GM21619 (cell line): ENCODE results near the gene GTF2I.
"Not testable (repeated sequence)": the region's sequence is repeated elsewhere in the genome, so short reads cannot be mapped to it uniquely, and the experiment has no call there.

Source experiments
- ATAC-seq: cut with Tn5 transposase; IDR thresholded peaks from one replicate; pipeline ENCODE4 v1.9.1; 2021; ENCODE audit not compliant: unreplicated experiment

Gene GTF2I

DNA sequence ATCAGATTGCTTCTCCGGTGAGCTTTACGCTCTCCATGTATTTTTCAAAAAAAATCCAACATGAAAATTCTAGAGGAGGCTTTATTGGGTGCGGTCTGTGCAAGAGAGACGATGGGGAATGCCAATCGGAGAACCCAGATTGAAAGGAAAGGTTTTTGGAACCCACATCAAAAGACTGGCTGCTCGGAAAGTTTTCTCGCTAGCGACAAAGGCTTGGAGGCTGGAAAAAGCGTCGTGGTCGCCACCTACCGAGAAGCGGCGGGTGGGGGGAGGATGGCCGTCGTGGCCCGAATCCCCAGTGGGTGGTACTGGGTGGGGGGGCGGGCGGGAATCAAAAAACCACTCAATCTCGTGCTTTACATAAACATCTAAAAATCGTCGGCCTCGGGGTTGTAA, 1.1 kb upstream of the GTF2I start:
- ATAC-seq = no peak

DNA sequence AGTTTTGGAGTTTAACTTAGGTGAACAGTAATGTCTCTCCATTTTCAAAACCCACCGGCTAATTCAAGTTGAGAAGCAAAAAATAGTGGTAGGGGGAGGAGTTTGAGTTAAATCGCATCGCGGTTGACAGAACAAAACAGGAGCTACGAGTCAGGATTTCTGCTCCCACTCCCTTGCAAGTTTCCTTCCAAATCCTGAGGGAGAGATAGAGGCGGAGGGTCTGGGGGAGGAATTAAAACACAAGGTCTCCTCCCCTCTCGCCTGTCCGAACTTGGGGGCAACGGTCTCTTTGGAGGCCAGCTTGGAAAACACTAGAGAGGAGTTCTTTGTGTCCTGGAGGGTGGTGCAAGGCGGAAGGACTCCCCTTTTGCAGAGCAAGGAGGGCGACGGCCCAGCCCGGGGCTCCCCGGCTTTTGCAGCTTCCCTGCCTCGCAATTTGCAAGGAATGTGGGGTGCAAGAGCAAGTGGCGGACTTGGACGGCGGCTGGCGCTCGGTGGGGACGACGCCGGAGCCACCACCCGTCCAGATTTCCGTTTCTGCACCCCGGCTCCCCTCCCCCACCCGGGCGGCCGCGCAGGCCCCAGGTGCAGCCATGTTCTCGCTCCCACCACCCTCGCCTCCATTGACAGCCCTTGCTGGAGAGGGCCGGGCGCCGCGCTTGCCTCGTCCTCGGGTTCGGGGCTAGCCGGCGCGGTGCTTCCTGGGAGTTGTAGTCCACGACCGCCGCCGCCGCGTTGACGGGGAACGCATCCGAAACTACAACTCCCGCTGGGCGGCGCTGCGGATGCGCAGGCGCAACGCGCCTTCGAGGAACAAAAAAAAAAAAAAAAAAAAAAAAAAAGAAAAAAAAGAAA, 454 bp upstream of the GTF2I start:
- ATAC-seq = peak; percentile 56

GRCh38 chr7:74658178-74659004, 873 bp downstream of the GTF2I start:
- ATAC-seq = peak; percentile 35

DNA sequence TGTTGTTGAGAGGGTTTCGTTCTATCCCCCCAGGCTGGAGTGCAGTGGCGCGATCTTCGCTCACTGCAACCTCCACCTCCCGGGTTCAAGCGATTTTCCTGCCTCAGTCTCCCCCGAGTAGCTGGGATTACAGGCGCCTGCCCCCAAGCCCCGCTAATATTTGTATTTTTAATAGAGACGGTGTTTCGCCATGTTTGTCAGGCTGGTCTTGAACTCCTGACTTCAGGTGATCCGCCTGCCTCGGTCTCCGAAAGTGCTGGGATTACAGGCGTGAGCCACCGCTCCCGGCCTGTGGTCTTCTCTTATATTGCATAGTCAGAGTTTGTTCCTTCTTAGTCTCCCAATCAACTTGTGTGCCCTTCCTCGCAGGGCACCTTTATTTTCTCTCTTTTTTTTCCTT, 2.7 kb downstream of the GTF2I start:
- ATAC-seq = not testable (repeated sequence)

- ATAC-seq = not testable (repeated sequence)
These were observed 4.6 kb downstream of the GTF2I start for GRCh38 chr7:74661836-74662794.

GRCh38 chr7:74665296-74665938, 7.9 kb downstream of the GTF2I start:
- ATAC-seq = no peak

GRCh38 chr7:74667013-74667412, 9.5 kb downstream of the GTF2I start:
- ATAC-seq = not testable (repeated sequence)

- ATAC-seq = not testable (repeated sequence)
These were observed 10.0 kb downstream of the GTF2I start for GRCh38 chr7:74667520-74667919.

- ATAC-seq = no peak
These were observed 14.1 kb downstream of the GTF2I start for GRCh38 chr7:74671602-74672001.

DNA sequence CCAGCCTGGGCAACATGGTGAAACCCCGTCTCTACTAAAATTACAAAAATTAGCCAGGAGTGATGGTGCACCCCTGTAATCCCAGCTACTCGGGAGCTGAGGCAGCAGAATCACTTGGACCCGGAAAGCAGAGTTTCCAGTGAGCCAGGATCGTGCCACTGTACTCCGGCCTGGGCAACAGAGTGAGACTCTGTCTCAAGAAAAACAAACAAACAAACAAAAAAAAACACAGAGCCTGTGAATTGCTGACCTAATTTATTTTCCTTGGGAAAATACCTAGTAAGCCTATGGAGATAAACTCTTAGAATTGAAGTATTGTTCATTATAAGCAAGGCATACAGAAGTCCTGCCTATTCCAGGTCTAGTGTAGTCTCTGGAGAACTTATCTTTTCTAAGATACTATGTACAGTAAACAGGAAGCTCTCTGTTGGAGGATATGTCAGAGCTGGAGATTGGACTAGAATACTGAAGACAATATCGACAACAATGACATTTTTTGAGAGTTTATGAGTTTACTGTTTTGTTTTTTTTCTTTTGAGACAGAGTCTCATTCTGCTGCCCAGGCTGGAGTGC, 14.9 kb downstream of the GTF2I start:
- ATAC-seq = no peak

GRCh38 chr7:74674166-74674565, 16.6 kb downstream of the GTF2I start:
- no peak for ATAC-seq

DNA sequence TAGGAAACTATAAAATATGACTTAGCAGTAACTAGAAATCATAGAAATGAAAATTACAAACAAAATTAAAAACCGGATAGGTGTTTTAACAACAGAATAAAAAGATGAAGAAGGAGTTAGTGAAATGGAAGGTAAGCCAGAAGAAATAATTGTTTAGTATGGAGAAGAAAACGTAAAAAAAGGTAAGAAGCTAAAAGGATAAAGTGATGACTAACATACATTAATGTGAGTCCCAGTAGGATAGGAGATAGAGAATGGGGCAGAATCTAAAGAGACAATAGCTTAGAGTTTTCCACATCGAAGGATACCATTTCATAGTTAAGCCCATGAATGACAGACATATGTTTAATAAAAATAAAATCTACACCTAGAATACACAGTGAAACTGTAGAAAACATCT, 25.3 kb downstream of the GTF2I start:
- ATAC-seq = no peak

GRCh38 chr7:74683799-74684198, 26.3 kb downstream of the GTF2I start:
- ATAC-seq = no peak

DNA sequence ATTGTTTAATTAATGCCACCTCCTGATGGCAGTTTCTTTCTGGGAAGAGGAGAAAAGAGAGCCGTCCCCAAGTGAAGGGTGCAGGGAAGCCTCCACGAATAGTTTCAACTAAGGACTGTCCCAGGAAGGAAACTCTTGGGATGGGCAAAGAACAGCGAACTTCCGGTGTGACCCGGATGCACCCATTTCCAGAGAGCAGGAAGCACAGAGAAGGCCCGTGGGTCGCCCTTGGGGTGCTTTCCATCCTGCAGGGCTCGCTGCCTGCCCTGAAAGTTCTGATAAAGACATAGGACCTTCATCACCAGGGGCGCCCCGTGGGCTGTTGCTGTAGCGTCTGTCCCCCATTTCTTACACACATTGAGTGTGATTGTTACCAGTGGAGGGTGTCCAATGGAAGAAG, 27.0 kb downstream of the GTF2I start:
- ATAC-seq = no peak

- no peak for ATAC-seq
These were observed 27.4 kb downstream of the GTF2I start for GRCh38 chr7:74684921-74685320.

DNA sequence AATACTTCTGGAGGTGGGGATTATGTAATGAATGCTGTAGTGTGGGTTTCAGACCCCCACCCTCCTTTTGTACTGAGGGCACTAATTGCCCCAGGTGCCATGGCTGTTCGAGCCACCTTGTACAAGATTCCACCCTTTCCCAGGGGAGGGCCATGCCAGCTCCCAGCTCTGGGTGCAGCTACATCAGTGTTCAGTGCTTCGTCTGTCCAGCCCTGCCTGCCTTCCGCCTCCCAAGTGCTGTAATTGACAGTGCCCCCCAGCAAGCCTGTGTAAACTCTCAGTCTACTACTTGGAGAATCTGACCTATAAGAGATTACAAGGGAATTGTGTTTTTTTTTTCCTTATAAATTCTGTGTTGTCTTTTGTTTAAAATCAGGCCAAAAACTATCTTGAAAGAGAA, 33.0 kb downstream of the GTF2I start:
- ATAC-seq = no peak

GRCh38 chr7:74704419-74704818, 46.9 kb downstream of the GTF2I start:
- ATAC-seq = not testable (repeated sequence)

- ATAC-seq = no peak
These were observed 49.7 kb downstream of the GTF2I start for GRCh38 chr7:74707238-74707637.

DNA sequence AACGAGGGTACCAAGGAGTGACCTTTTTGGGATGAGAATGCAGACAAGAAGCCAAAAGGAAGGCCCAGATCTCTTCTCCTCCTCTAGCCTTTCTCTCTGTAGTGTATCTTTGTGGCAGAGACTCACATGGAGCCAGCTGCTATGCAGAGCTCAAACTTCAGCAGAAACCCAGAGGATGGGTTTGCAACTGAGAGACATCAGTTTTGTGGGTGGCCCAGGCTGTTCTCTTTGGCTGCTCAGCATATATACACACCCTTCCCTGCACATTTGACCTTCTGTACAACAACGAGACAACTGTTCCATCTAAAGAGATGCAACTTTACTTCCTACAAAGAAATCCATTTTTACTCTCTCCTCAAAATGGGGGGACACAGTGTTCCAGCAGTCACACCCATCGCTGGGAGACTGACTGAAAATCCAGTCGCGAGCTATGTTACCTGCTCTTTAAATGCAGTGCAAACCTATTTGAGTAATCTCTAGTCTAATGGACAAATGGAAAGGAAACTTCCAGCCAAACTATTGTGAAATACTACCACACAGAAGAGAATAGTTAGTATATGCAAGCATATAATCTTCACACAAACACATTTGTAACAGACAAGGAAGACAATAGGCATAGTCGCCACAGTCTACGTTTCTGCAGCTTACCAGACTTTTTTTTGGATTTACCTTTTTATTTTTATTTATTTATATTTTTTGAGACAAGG, 51.2 kb downstream of the GTF2I start:
- ATAC-seq = no peak
